ENCODE data around the gene BLID. TPM values are rescaled to one million over a fixed set of nuclear protein-coding genes. Genes with fewer than 3 reads are reported as not detected.

Gene BLID
- total RNA-seq, 2 experiments from 2014 or later = not detected

DNA sequence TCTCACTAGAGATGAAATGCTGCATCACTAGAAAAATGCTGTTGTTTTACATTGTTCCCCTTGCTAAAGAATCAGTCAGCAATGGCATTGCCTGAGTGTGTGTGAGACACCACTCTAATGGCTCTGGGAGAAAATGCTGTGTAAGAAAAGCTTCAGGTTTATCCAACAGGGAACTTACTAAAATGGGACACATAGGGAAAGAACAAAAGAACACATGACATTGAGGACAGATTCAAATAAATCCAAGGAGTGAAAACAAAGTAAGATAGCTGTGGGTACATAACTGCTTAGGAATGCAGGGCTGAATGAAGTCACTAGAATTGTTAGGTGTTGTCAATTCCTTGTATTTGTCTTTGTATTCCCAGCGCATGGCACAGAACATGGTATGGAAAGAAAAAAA is 24.2 kb downstream of the BLID start:
- POLR2A ChIA-PET = no interaction called here
- CTCF ChIA-PET = no interaction called here

DNA sequence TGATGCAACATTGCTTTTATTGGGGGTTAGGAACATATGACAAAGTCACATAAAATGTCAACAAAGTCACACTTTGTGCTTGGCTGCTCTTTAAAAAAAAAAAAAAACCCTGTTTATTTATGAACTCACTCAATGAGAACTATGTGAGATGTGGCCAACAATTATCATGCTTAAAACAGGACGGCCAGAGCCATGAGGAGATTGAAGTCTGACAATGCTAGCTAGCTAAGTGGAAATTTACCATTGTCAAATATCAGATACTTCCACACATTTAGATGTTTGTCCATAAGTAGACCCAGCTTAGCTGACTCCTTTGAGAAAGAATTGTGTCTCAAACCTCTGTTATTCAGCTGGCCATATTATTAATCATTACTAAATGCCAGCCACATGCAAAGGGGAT is 26.9 kb downstream of the BLID start:
- POLR2A ChIA-PET = no interaction called here
- CTCF ChIA-PET = no interaction called here

DNA sequence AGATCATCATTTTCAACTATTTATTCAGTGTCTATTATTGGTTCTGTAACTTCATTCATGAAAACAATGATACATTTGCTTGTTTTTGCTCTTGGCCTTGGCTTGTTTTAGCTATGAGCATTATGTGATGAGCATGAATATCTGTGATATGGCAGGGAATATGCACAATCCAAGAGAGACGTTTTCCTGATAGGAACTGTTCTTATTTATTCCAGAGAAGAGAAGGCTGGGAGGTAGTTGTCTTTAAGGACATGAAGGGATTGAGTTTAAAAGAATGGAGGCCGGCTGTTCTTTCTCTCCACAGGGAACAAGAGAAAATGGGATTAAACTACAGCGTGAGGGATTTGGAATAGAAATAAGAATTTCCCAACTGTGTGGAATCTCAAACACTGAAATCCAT is 30.3 kb downstream of the BLID start:
- POLR2A ChIA-PET = no interaction called here
- CTCF ChIA-PET = no interaction called here

DNA sequence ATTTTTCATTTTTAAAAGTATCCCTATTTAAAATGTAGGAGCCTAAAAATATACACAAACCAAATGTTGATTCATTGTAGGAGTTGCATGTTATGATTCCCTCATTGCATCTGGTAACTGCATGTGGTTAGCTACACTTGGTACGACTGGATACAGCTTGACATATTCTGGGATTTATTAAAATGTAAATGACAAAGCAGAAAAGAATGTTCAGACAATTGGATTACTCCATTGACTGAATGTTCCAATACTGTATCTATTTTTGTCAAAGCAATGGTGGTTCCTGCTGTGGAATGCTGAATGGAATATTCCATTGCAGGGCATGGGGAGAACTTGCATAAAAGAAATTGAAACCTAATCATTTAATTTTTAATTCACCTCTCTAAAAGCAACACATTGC is 30.8 kb downstream of the BLID start:
- POLR2A ChIA-PET = no interaction called here
- CTCF ChIA-PET = no interaction called here

DNA sequence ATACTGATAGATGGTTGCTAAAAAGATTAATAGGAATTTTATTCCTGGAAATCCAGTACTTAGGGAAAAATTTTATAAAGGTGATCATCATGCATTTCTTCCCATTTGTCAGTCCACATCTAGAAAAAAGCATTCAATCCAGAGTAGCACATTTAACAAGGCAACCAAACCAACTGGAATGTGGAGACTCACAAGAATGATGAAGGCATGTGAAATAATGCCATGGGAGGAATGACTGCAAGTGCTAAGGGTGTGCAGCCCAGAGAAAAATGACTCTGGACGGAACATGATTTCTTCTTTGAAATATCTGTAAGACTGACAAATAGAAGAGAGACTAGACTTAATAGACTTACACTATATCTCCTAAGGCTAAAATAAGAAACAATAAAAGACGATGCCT is 33.8 kb downstream of the BLID start:
- POLR2A ChIA-PET = no interaction called here
- CTCF ChIA-PET = no interaction called here

DNA sequence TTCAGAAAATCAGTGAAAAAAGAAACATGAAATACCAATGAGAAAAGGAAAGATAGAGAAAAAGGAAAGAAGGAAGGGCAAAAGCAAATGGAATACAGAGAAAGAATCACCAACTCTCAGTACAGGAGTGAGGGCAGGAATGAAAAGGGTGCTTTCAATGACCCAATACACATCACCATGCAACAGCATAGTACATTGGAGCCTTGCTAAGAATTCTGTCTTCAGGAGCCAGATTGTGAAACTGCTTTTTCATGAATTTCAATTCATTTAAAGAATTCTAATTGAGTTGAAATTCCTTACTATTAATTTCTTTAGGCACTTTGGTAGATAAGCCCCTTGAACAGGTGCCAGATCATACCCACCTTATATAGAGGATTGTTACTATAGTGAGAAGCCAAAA is 34.9 kb downstream of the BLID start:
- CTCF ChIA-PET = interaction anchor here (0.7 kb wide), 1 partner anchor 131 kb away, joined by 4 read pairs; no protein-coding TSS in a partner anchor
- POLR2A ChIA-PET = no interaction called here

DNA sequence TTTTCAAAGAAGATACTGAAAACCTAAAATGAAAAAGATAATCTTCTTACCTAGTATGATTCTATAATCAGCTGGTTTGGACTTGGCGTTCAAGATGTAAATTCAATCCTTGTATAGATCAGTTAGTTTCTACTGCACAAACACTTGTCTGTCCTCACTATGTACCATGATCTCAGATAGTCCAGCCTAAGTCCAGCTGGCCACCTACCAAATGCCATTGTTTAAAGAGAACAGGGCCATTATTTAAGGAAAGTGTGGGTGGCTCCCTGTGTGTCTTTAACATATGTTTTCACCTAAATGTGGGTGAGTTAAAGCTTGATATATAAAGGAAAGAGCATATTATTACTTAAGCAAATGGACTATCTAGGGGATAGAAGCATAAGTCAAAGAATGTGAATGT is 38.6 kb downstream of the BLID start:
- CTCF ChIA-PET = no interaction called here
- POLR2A ChIA-PET = no interaction called here

DNA sequence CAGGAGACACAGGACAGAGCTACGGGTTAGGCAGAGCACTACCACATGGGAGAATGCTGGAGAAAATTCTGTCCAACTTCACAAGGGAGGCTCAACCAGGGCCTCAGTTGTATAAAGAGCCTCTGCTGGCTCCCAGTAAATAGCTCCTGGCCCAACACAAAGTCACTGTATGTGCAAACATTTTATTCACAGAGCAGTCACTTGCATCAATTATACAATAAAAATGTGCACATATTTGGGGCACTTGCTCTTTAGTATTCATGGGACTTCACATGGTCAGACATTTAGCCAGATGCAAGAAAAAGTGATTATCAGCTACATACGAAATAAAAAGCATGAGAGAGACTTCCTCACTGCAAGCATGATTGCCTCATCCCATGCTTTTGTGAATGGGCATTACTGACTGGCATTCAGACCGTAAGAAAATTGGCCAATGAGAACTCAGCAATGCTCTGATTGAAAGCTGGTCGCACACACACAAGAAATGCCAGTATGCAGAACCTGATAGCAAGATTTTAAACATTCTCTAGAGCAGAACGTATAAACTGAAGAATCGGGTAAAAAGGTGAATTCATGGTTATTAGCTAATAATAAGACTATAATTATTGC is 39.4 kb downstream of the BLID start:
- ChIA-PET CTCF (no interaction called here), POLR2A (no interaction called here)

DNA sequence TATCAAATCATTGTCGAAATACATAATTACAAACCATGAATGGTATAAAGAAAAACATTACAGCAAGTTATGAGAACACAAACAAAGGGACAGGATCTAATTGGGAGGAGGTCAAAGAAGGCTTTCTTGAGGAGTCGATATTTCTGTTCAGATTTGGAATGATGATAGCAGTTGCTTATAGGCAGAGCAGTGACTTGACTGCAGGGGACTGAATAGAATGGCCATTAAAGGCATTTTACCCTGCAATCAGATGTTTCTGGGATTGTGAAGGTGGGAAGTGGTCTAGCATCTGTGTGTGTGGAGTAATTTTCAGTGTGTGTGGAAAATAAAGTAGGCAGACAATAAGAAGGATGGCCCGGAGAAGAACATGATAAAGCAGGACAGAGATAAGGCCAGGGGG is 41.0 kb downstream of the BLID start:
- ChIA-PET POLR2A (no interaction called here), CTCF (no interaction called here)

DNA sequence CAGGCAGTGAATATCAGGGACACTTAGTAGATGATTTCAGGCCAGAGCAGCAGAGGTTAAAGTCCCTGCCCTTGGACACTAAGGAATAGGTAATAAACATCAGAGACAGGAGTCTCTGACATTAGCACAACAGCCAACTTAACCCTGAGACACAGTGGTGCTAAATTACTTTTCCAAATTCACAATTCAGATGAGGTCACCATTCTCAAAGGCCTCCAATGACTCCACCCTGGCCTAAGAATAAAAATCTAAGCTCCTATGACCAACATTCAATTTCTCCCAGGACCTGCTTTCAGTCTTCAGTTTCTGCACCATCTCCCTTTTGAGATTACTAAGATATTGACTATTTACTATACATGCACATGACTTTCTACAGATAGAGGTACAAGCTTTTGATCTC is 42.0 kb downstream of the BLID start:
- ChIA-PET POLR2A (no interaction called here), CTCF (no interaction called here)

DNA sequence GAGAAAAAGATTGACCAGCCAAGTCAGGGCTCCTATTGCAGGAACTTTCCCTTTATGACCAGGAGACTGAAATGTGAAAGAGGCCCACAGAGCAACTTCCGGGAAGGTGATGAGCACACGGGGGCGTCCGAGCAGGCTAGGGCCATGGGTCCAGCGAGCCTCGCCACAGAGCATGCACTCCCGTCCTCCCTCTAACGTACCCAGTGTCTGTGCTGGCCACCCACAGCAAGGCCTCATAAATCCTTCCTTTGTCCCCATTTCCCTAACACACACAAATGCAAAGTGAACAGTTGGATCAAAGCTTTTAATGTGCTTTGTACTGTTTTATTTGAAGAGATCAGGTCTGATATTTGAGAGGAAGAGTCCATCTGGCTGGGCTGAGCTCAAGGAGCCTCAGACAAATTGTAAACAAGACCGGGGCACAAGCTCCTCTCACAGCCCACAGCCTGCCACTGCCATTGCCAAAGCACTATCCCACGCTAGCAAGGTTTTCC is 44.3 kb downstream of the BLID start:
- POLR2A ChIA-PET = no interaction called here
- CTCF ChIA-PET = no interaction called here

DNA sequence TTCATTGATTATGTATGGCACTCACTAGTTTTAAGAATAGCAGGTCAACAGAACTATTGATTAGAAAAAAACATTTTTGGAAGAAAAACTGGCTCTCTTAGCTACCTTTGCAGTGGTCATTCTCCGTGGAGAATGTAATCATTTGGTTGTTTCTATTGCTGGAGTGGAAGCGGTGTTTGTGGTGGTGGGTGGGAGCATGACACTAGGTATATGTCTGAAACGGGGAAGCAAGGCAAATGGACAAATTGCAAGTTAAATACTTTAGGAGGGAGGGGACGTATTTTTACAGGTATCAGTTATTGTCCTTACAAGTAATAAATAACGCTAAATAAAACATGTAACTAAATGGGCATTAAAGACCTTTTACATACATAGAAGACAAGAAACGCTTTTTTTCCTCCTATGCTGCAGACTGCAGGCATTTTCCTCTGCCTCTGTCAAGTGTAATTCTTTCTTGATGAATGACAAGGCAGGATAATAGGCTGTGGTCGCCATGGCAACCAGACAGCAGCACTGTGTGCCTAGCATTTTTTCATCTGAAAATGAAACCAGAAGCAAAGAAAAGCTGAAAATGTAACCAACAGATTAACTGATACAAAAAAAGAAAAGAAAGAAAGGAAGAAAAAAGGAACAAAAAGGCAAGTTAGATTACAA is 46.2 kb downstream of the BLID start:
- POLR2A ChIA-PET = no interaction called here
- CTCF ChIA-PET = no interaction called here

DNA sequence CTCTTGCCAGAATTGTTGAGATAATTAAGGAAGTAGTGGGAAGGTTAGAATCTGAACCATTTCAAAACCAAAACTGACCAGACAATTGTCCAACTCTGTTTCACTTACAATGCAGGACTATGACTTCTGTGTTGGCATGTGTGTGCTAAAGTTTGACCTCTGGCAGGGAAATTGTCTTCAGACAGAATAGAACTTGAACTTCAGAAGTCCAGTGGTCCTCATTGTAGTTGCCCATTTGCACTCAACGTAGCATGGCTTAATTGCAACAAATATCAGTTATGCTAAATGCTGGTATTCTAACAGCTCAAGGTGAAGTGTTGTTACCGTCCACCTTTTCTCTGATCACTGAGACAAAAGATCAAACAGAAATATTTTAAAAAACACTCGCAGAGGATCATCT is 47.2 kb downstream of the BLID start:
- ChIA-PET CTCF (no interaction called here), POLR2A (no interaction called here)

DNA sequence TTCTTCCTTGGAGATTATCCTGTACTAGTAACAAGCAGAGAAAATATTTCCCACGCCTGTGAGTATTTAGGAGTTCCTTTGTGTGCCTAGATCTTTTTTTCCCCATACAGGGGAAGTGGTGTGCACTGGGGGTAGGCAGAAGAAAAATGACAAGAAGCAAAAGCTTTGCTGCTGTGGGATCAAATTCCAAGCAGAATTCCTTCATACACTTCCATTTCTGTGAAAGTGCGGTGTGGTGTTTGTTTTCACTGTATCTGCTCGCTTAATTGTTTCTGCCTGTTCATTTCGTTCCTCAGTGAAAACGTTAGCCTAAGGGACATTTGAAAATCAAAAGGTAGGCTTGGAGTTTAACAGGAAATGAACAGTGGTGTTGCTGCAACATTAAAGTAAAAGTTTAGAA is 47.9 kb downstream of the BLID start:
- POLR2A ChIA-PET = no interaction called here
- CTCF ChIA-PET = no interaction called here

All from activated CD8-positive, alpha-beta memory T cell treated with anti-CD3 and anti-CD28 coated beads for 36 hours (primary cell).